GM12864 (cell line): ENCODE data around the gene OTOP2.

Experiments used
- DNase-seq: peaks from one replicate; pipeline ENCODE4 v3.0.0-alpha.2; 2011; ENCODE audit warnings: low read depth
- H3K4me3 ChIP-seq: 2 replicates; pipeline ENCODE4 v1.5.1; 2011; ENCODE audit warnings: mild to moderate bottlenecking, low read depth, low read length, control low read depth
- CTCF ChIP-seq: IDR thresholded peaks from 2 replicates; pipeline ENCODE4 v1.5.1; 2011; ENCODE audit warnings: low read depth, mild to moderate bottlenecking, moderate library complexity, low read length, control low read depth, inconsistent platforms; ENCODE audit errors: missing control alignments

The OTOP2 gene

GRCh38 chr17:74917430-74917829 lies 6.6 kb upstream of the OTOP2 start:
- TF ChIP-seq CTCF, result no peak
- no peak overlapping the region for H3K4me3 ChIP-seq
- DNase-seq, result no peak

- TF ChIP-seq CTCF, result no peak
- DNase-seq, result no peak
- no peak overlapping the region for H3K4me3 ChIP-seq
Observed at GRCh38 chr17:74918906-74919305, 5.2 kb upstream of the OTOP2 start.

- no peak overlapping the region for H3K4me3 ChIP-seq
- DNase-seq, result no peak
- TF ChIP-seq CTCF, result peak; percentile 37
Observed at GRCh38 chr17:74919440-74920305, 4.4 kb upstream of the OTOP2 start.

GRCh38 chr17:74920306-74920620 lies 3.8 kb upstream of the OTOP2 start:
- DNase-seq, result no peak
- H3K4me3 ChIP-seq, result no peak overlapping the region
- no peak for TF ChIP-seq CTCF

- TF ChIP-seq CTCF, result no peak
- no peak overlapping the region for H3K4me3 ChIP-seq
- DNase-seq, result no peak
Observed at GRCh38 chr17:74920642-74921025, 3.4 kb upstream of the OTOP2 start.

- no peak for TF ChIP-seq CTCF
- no peak overlapping the region for H3K4me3 ChIP-seq
- DNase-seq, result no peak
Observed at GRCh38 chr17:74921026-74921681, 2.9 kb upstream of the OTOP2 start.
